Tibial nerve (tissue), 4 donors: ENCODE measurements around the gene EPX. TPM values are rescaled to one million over a fixed set of nuclear protein-coding genes. Genes with fewer than 3 reads are reported as not detected.
"Not testable (repeated sequence)": the region's sequence is repeated elsewhere in the genome, so short reads cannot be mapped to it uniquely, and the experiment has no call there.

Experiments used
- DNase-seq, 2 donors: peaks; one replicate each; pipeline ENCODE4 v3.0.0-alpha.2; 2019; ENCODE audit warnings: low spot score in 2 of 2
- H3K27ac ChIP-seq, 4 donors: fragments of 200-600 bp; sonication (generic) in 3 of 4; one replicate each; pipeline ENCODE4 v1.5.1; 2017 to 2019; ENCODE audit warnings: mild to moderate bottlenecking in 1 of 4
- H3K27me3 ChIP-seq, 2 donors: fragments of 200-600 bp; sonication (generic) in 1 of 2; one replicate each; pipeline versions ENCODE4 v1.5.1 to v1.6.0; 2017 to 2019
- H3K36me3 ChIP-seq, 3 donors: fragments of 200-600 bp; sonication (generic); one replicate each; pipeline ENCODE4 v1.5.1; 2018 to 2019
- H3K4me1 ChIP-seq, 4 donors: fragments of 200-600 bp; sonication (generic) in 3 of 4; one replicate each; pipeline ENCODE4 v1.5.1; 2017 to 2019
- H3K4me3 ChIP-seq, 4 donors: fragments of 200-600 bp; sonication (generic) in 3 of 4; one replicate each; pipeline ENCODE4 v1.5.1; 2017 to 2019; ENCODE audit warnings: mild to moderate bottlenecking in 1 of 4, moderate library complexity in 1 of 4
- H3K9me3 ChIP-seq, 4 donors: fragments of 200-600 bp; sonication (generic) in 3 of 4; one replicate each; pipeline ENCODE4 v1.5.1; 2017 to 2019
- EP300 ChIP-seq, 2 donors: sonication (generic); formaldehyde crosslinking; IDR thresholded peaks; one replicate each; pipeline ENCODE4 v1.6.1; 2017; ENCODE audit warnings: antibody characterized with exemption in 2 of 2, mild to moderate bottlenecking in 1 of 2
- POLR2A ChIP-seq, 2 donors: fragments of 450-650 bp; IDR thresholded peaks; one replicate each; pipeline ENCODE4 v1.6.1; 2017; ENCODE audit warnings: antibody characterized with exemption in 2 of 2, mild to moderate bottlenecking in 2 of 2, moderate library complexity in 2 of 2
- WGBS, 2 donors: methylation state at CpG; one replicate each; pipeline ENCODE4 v1.1.5; 2018; 5-methylcytosine and 5-hydroxymethylcytosine counted together
- total RNA-seq, 4 donors: library from RNA; depleted of rRNA; stranded (reverse); fragments of >200 nt; gene quantifications; one replicate each; pipeline ENCODE4 v1.1.0, GENCODE V29; 2016
- TF ChIP-seq, protein P1 (sequence below), 5 experiments: fragments of 200-600 bp in 3 of 5; fragments of 450-650 bp in 2 of 5; sonication (generic) in 3 of 5; IDR thresholded peaks; one replicate each; pipeline ENCODE4 v1.5.1; 2016 to 2019; ENCODE audit warnings: antibody characterized with exemption in 5 of 5, mild to moderate bottlenecking in 3 of 5, moderate library complexity in 2 of 5

EPX gene, protein sequence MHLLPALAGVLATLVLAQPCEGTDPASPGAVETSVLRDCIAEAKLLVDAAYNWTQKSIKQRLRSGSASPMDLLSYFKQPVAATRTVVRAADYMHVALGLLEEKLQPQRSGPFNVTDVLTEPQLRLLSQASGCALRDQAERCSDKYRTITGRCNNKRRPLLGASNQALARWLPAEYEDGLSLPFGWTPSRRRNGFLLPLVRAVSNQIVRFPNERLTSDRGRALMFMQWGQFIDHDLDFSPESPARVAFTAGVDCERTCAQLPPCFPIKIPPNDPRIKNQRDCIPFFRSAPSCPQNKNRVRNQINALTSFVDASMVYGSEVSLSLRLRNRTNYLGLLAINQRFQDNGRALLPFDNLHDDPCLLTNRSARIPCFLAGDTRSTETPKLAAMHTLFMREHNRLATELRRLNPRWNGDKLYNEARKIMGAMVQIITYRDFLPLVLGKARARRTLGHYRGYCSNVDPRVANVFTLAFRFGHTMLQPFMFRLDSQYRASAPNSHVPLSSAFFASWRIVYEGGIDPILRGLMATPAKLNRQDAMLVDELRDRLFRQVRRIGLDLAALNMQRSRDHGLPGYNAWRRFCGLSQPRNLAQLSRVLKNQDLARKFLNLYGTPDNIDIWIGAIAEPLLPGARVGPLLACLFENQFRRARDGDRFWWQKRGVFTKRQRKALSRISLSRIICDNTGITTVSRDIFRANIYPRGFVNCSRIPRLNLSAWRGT
- not detected for total RNA-seq

DNA sequence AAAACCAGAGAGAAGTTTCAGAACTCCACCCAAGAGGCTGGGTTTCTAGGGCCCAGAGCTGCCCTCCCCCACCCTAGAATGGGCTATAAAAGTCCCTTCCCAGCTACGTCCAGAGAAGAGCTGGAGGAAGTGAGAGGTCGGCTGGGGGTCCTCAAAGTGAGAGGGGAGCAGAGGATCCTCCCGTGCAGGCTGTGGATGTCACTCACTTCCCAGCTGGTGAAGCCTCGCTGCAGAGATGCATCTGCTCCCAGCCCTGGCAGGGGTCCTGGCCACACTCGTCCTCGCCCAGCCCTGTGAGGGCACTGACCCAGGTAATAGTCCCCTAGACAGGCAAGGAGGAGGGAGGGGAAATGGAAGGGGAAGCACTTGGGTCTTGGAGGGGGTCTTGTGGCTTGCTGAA lies at the start of gene EPX:
Gene EPX (plus strand): TSS at position 115 of the 400 bp plus-strand sequence. CDS start 121 bp downstream, at position 236.
- Histone ChIP-seq H3K36me3 (no peaks in the 10 kb centered on the region), H3K27ac (no peak within 1 kb of the TSS), H3K4me1 (no peaks in the 10 kb centered on the region), H3K4me3 (no peak within 1 kb of the TSS), H3K9me3 (no peaks in the 10 kb centered on the region), H3K27me3 (peaks cover 0 to 19% of the 10 kb centered on the region in 2 donors)
- WGBS, 2 donors = 20 to 24% methylated on average over 6 of the region's 6 CpGs
- DNase-seq = no peak
- TF ChIP-seq, protein P1, sequence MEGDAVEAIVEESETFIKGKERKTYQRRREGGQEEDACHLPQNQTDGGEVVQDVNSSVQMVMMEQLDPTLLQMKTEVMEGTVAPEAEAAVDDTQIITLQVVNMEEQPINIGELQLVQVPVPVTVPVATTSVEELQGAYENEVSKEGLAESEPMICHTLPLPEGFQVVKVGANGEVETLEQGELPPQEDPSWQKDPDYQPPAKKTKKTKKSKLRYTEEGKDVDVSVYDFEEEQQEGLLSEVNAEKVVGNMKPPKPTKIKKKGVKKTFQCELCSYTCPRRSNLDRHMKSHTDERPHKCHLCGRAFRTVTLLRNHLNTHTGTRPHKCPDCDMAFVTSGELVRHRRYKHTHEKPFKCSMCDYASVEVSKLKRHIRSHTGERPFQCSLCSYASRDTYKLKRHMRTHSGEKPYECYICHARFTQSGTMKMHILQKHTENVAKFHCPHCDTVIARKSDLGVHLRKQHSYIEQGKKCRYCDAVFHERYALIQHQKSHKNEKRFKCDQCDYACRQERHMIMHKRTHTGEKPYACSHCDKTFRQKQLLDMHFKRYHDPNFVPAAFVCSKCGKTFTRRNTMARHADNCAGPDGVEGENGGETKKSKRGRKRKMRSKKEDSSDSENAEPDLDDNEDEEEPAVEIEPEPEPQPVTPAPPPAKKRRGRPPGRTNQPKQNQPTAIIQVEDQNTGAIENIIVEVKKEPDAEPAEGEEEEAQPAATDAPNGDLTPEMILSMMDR (IDR thresholded peaks at IDR 0.05) = no peak
- no peak for TF ChIP-seq POLR2A (IDR thresholded peaks at IDR 0.05)
- TF ChIP-seq EP300 (IDR thresholded peaks at IDR 0.05) = no peak

DNA sequence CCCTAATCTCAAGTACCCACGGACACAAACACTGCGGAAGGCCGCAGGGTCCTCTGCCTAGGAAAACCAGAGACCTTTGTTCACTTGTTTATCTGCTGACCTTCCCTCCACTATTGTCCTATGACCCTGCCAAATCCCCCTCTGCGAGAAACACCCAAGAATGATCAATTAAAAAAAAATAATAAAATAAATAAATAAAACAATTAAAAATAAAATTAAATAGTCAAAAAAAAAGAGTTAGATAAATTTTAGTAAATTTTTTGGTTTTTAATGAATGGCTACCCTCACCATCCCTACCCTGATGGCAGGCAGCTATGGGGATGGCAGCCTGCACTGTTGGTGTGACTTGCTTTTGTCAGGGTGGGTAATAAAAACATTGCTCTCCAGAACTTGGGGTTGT lies 49.2 kb upstream of the EPX start:
- not testable (repeated sequence) for H3K4me3 ChIP-seq, H3K4me1 ChIP-seq, H3K36me3 ChIP-seq, H3K27me3 ChIP-seq, H3K27ac ChIP-seq, DNase-seq
- peaks cover 0 to 38% (median 5%) of the 10 kb centered on the region in 4 donors for H3K9me3 ChIP-seq
- 80 to 83% methylated on average over 4 of the region's 4 CpGs for WGBS, 2 donors

DNA sequence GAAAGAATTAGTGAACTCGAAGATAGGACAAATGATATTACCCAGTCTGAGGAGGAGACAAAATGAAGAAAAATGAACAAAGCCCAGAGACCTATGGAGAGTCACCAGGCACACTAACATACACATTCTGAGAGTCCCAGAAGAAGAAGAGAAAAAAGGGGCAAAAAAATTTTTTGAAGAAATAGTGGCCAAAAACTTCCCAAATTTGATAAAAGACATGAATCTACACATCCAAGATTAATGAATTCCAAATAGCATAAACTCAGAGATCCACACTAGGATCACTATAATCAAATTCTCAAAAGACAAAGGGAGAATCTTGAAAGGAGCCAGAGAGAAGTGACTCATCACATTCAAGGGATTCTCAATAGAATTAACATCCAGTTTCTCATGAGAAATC lies 47.7 kb upstream of the EPX start:
- H3K4me3 ChIP-seq = no peak overlapping the region
- H3K4me1 ChIP-seq = no peaks in the 10 kb centered on the region
- H3K9me3 ChIP-seq = peaks cover 0 to 38% (median 5%) of the 10 kb centered on the region in 4 donors
- no peaks in the 10 kb centered on the region for H3K36me3 ChIP-seq
- H3K27ac ChIP-seq = no peak overlapping the region
- H3K27me3 ChIP-seq = peaks cover 0 to 7% of the 10 kb centered on the region in 2 donors
- DNase-seq = no peak
- TF ChIP-seq POLR2A (IDR thresholded peaks at IDR 0.05) = no peak
- TF ChIP-seq, protein P1 (IDR thresholded peaks at IDR 0.05) = no peak
- TF ChIP-seq EP300 (IDR thresholded peaks at IDR 0.05) = no peak
- WGBS, 2 donors = 85 to 89% methylated on average over 1 of the region's 1 CpG

DNA sequence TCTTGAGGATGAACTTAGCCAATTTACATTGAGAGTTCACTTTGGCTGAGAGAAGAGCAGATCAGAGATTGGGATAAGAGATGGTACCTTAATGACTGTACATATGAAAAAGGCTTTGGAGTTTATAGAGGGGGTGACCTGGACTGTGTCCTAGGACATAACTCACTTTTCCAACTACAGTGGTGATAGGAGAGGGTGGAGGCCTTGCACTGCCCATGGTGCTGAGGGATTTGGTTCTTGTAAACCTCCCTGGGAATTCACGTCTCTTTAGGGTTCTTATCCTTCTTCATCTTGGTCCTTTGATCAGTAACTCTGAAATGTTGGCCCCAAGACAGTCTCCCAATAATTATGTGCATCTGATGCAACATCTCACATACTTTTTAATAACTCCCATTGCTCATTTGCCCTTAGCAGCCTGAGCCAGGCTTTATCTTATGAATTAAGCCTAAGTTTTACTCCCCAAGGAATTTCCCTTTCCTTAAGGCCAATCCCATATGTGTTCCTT lies 44.5 kb upstream of the EPX start, which contains the start of gene OR4D1:
Gene OR4D1 (plus strand): TSS at position 455 of the 505 bp plus-strand sequence. CDS start 6,770 bp downstream, outside the sequence.
- Histone ChIP-seq H3K4me3 (no peak within 1 kb of the TSS), H3K9me3 (peaks cover 0 to 38% (median 5%) of the 10 kb centered on the region in 4 donors), H3K4me1 (no peaks in the 10 kb centered on the region), H3K36me3 (no peaks in the 10 kb centered on the region), H3K27ac (no peak within 1 kb of the TSS), H3K27me3 (peaks cover 0 to 14% of the 10 kb centered on the region in 2 donors)
- TF ChIP-seq POLR2A (IDR thresholded peaks at IDR 0.05) (no peak), EP300 (IDR thresholded peaks at IDR 0.05) (no peak)
- TF ChIP-seq, protein P1 (IDR thresholded peaks at IDR 0.05) = no peak
- no peak for DNase-seq
- WGBS, 2 donors = 41 to 67% methylated on average over 1 of the region's 1 CpG

DNA sequence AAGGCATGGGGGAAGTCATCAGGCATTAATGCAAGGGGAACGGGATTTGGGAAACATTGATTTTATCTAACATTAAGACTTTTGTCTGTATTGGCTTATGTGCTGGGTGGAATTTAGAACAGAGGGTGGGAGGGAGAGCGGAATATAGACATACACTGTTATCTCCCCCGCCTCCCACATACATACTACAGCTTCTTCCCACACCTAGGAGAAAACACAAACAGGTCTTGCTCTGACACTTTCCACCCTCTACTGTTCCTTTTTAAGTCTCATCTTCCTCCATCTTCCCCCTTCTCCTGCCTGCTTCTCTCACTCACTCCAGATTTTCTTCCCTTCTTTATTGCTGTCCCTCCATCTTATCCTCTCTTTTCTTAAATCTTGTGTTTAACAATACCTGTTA lies 43.9 kb upstream of the EPX start:
- Histone ChIP-seq H3K4me3 (no peak overlapping the region), H3K27ac (no peak overlapping the region), H3K9me3 (peaks cover 0 to 36% (median 5%) of the 10 kb centered on the region in 4 donors), H3K27me3 (peaks cover 0 to 14% of the 10 kb centered on the region in 2 donors), H3K4me1 (no peaks in the 10 kb centered on the region), H3K36me3 (no peaks in the 10 kb centered on the region)
- 77 to 80% methylated on average over 3 of the region's 3 CpGs for WGBS, 2 donors
- no peak for DNase-seq
- no peak for TF ChIP-seq POLR2A (IDR thresholded peaks at IDR 0.05)
- TF ChIP-seq, protein P1 (IDR thresholded peaks at IDR 0.05) = no peak
- TF ChIP-seq EP300 (IDR thresholded peaks at IDR 0.05) = no peak
